AG09309 (cell line): ENCODE measurements around the gene MRC2.

ENCODE experiments used
- DNase-seq: peaks from one replicate; pipeline ENCODE4 v3.0.0-alpha.2; 2010; ENCODE audit warnings: low read depth
- H3K4me3 ChIP-seq: 2 replicates; pipeline ENCODE4 v1.5.1; 2011; ENCODE audit warnings: mild to moderate bottlenecking, low read depth, low read length, moderate library complexity; ENCODE audit not compliant: control insufficient read depth
- CTCF ChIP-seq: IDR thresholded peaks from 2 replicates; pipeline ENCODE4 v1.5.1; 2011; ENCODE audit warnings: mild to moderate bottlenecking, low read depth, low read length, inconsistent platforms; ENCODE audit not compliant: insufficient read depth, control insufficient read depth; ENCODE audit errors: missing control alignments

Gene MRC2

GRCh38 chr17:62614142-62614541, 13.3 kb upstream of the MRC2 start:
- DNase-seq: peak; percentile 79
- H3K4me3 ChIP-seq: no peak overlapping the region
- no peak for TF ChIP-seq CTCF

GRCh38 chr17:62615503-62615902, 12.0 kb upstream of the MRC2 start:
- DNase-seq: no peak
- TF ChIP-seq CTCF: no peak
- no peak overlapping the region for H3K4me3 ChIP-seq

- no peak for TF ChIP-seq CTCF
- DNase-seq: no peak
- H3K4me3 ChIP-seq: no peak overlapping the region
Observed at GRCh38 chr17:62616993-62617893, 10.2 kb upstream of the MRC2 start.

GRCh38 chr17:62617894-62618472, 9.5 kb upstream of the MRC2 start:
- no peak for DNase-seq
- TF ChIP-seq CTCF: no peak

GRCh38 chr17:62618647-62619416, 8.6 kb upstream of the MRC2 start:
- DNase-seq: no peak
- H3K4me3 ChIP-seq: no peak overlapping the region
- no peak for TF ChIP-seq CTCF

More at GRCh38 chr17:62617894-62618472, 9.5 kb upstream of the MRC2 start:
- H3K4me3 ChIP-seq: no peak overlapping the region

GRCh38 chr17:62619417-62620155, 7.9 kb upstream of the MRC2 start:
- no peak for DNase-seq
- TF ChIP-seq CTCF: no peak
- no peak overlapping the region for H3K4me3 ChIP-seq
